Stimulated activated CD8-positive, alpha-beta memory T cell treated with anti-CD3 and anti-CD28 coated beads, Interleukin-7, amount 100 ng/mL, for 24 hours (primary cell): ENCODE results near the gene ASPSCR1.

Source experiments
- DNase-seq: peaks from one replicate; pipeline ENCODE4 v3.0.0-alpha.2; 2020; ENCODE audit warnings: low read depth

ASPSCR1 gene

GRCh38 chr17:81999976-82000802 lies 22.8 kb downstream of the ASPSCR1 start:
- DNase-seq, result no peak

DNA sequence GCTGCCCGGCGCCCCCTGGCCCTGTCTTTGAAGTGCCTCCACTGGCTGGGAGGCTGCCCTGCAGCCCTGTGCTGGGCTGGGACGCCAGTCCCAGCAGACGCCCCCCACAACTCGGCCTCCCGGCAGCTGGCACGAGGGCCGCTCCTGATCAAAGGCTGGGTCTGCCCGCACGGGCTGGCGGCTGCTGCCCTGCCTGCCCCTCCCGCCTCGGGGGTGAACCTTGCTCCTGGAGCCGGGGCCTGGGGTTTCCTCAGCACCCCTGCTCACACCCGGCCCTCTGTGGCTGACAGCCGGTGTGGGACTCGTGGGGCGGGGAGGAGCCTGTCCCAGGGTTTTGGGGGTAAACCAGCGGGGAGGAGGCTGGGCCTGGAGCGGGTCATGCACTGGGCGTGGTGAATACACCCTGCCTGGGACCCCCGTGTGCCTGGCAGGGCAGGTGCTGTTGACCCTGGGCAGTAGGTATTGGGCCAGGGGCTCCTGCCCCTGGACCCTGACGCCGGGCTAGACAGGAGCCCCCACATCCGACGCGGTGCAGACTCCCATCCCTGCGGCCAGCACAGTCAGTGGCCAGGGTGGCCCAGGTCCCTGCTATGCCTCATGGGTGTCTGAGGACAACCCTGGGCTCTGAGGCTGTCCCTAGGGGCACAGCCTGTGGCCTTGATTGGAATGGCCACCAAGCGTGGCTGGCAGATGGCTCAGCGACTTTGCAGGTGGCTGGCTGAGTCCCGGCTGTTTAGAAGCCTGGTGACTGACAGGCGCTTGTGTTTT lies 23.6 kb downstream of the ASPSCR1 start:
- no peak for DNase-seq

- no peak for DNase-seq
Observed at GRCh38 chr17:82001571-82002056, 24.2 kb downstream of the ASPSCR1 start.

DNA sequence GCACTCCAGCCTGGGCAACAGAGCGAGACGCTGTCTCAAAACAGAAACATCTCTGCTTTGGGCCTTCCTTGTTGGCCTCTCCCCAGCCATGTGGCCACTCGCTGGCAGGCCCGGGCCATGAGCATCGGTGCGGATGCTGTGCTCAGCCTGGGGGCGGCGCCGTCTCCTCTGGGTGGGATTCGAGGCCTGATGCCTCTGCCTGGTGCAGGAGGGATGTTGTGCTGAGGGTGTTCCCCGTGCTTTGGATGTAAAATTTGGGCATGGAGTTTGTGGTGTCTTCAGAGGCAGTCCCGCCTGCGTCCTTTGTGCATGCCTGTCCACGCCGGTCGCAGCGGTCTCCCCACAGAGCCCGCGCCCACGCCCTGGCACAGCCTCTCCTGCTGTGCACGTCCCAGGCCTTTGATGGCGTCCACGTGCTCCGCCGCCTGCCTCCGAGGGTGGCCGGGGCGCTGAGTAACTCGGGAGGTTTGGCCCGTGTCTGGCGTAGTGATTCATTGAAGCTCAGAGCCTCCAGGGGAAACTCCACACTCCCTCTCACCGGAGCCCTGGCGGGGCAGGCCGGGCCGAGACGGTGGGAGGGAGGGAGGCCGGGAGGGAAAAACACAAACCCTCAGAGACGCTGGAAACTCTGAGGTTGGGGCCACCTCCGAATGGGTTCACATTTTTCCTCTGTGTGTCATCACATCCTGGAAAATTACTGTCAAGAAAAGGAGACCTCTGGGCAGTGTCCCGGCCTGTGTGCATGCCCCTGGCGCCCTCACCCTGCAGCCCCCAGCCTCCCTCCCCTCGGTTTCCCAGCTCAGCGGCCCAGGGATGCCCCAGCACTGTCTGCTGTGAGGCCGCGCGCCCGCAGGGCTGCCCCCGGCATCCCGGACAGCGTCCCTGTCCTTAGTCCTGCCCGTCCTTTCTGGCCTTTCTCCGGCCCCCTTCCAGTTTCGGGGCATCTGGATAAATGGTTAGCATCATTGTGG lies 26.3 kb downstream of the ASPSCR1 start:
- DNase-seq, result no peak

DNA sequence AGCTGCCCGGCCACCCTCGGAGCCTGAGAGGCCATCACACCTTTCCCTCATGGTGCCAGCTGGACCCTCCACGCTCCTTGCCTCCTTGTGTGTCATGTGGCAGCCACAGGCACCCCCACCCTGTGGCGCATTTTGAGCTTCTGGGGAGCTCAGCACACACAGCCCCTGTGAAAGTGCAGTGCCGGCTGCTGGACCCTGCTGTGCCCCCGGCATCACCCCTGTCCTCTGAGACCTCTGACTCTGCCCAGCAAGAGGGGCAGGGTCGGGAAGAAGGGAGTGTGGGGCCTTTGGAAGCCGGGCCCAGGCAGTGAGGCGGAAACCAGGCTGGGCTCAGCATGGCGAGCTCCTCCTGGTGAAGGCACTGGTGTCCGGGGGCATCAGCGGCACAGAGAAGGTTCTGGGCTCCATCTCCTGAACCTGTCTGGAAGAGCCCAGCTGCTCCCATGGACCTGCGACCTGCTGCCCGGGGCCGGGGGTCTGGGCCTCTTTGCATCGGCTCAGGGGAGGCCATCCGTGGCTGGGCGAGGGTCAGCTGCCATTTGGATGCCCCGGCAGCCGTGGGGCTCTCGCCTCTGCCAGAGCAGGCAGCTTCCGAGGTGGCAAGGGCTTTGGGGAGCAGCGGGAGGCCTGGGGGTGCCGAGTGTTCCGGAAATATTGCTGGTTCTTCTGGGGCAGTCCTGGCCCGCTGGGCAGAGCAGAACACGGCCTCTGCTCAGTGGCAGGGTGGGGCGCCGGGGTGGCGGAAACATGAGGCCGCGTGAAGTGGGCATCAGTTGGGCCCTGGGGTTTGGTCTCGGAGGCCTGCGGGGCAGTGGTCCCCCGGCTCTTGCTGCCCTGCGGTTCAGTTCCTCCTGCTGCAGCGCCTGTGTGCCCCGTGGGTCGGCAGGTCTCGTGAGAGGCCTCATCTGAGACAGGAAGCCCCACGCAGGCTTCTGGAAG lies 27.4 kb downstream of the ASPSCR1 start:
- no peak for DNase-seq

DNA sequence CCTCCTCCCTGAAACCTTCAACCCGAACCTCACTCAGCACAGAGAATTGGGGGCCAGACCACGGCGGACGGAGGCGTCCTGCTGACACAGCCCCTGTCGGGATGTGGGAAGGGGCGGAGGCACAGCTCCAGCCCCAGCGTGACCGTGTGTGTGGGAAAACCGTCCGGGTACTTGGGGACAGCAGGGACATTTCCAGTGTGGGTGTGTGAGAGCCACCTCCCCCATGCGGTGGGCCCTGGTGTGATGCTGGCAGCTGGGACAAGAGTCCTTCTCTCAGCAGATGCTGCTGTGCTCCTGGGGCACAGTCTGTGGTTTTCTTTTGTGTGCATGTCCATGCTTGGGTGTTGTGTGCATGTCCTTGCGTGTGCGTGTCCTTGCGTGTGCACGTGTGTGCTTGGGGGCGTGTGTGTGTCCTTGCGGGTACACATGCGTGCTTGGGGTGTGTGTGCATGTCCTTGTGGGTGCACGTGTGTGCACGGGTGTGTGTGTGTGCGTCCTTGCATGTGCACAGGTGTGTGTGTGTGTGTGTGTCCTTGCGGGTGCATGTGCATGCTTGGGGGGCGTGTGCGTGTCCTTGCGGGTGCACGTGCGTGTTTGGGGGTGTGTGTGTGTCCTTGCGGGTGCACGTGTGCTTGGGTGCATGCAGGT lies 28.4 kb downstream of the ASPSCR1 start:
- no peak for DNase-seq

DNA sequence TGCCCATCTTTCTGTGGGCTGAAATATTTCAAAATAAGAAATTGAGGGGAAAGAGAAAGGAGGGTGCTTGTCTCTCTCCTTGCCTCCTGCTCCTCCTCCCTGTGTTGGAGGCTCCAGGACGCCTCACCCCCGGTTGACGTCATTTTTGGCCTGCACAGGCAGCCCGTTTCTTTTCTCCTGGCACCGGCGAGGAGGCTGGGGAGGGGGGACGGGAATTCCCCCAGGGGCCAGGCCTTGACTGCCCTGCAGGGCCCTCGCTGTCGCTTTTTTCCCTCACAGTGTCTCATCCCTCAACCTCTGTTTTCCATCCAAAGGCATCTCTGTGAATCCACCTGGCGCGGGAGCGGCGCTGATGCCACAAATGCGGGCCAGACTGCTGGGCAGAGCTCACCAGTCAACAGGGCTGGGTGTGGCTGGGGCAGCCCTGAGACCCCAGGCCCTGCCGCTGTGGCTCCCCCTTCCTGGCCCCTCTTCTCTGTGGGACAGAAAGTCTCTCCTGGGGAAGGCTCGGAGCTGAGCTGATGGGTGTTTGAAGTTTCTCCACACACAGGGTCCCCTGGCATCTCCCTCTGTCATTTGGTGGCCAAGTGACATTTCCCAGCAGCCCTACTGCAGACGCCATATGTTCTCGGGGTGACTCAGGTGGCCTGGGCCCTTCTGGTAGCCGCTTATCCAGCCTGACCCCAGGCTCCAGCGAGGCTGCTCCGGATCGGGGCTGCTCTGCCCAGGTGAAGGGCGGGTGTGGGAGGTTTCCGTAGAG lies 29.2 kb downstream of the ASPSCR1 start:
- DNase-seq, result no peak

DNA sequence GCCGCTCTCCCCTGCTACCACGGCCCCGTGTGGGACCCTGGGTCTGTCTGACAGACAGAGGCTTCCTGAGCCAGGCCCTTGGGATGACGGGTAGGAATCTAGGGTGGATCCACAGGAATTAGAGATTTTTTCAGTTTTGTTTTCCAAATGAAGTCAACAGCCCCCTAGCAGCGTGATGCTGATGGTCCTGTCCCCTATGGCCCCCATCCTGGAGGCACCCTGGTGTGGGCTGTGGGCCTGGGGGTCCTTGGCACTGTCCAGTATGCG lies 29.7 kb downstream of the ASPSCR1 start:
- DNase-seq, result no peak

DNA sequence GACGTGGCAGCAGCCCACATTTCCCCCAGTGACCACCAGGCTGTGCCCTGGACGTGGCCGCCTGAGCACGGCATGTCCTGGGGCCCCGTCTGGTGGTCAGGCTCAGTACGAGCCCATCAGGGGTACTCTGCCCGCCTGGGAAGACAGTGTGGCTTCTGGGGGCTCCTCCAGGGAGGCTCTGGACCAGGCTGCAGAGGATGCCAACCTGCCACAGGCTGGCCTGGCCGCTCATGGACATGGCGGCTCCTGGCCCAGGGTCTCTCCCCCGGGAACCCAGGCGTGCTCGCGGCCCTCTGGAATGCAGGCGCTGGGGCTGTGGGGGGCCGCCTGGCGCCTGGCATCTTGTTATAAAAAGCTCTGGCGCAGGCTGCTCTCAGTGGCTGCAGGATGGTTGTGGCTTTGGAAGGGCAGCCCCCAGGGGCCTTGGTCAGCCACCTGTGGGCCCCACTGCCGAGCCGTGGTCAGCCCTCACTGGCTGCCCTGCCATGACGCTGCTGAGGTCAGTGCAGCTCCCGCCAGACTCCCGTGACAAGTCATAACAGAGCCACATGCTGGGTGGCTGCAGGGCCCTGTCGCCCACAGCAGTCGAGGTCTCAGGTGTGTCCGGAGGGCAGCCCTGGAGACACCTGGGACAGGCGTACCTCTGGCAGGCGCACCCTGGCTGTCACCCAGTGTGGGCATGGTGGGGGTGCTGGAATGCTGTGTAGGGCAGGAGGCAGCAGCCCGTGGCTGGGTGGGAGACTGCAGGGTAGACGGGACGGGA lies 30.2 kb downstream of the ASPSCR1 start:
- DNase-seq, result no peak

- no peak for DNase-seq
Observed at GRCh38 chr17:82008258-82008940, 31.0 kb downstream of the ASPSCR1 start.

DNA sequence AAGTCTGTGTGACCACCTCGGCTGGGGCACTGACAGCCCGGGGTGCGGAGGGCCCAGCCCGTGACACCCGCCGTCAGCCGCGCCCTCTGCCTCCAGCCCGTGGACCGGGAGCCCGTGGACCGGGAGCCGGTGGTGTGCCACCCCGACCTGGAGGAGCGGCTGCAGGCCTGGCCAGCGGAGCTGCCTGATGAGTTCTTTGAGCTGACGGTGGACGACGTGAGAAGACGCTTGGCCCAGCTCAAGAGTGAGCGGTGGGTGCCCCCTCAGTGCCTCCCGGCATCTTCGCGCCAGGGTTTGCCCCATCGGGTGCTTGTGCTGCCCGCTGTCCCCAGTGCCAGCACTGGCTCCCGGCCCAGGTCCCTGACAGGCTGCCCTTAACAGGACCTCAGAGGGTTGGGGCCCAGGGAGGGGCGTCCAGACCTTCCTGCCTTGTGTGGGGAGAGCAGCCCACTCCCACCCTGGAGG lies 31.5 kb downstream of the ASPSCR1 start:
- no peak for DNase-seq

DNA sequence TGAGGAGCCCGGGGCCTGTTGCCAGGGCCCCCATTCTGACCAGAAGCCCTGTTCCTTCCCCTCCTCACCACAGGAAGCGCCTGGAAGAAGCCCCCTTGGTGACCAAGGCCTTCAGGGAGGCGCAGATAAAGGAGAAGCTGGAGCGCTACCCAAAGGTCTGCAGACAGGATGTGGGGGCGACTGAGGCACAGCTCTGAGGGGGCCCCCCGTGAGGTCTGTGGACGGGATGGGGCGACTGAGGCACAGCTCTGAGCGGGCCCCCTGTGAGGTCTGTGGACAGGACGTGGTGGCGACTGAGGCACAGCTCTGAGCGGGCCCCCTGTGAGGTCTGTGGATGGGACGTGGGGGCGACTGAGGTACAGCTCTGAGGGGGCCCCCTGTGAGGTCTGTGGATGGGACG lies 32.0 kb downstream of the ASPSCR1 start:
- no peak for DNase-seq

DNA sequence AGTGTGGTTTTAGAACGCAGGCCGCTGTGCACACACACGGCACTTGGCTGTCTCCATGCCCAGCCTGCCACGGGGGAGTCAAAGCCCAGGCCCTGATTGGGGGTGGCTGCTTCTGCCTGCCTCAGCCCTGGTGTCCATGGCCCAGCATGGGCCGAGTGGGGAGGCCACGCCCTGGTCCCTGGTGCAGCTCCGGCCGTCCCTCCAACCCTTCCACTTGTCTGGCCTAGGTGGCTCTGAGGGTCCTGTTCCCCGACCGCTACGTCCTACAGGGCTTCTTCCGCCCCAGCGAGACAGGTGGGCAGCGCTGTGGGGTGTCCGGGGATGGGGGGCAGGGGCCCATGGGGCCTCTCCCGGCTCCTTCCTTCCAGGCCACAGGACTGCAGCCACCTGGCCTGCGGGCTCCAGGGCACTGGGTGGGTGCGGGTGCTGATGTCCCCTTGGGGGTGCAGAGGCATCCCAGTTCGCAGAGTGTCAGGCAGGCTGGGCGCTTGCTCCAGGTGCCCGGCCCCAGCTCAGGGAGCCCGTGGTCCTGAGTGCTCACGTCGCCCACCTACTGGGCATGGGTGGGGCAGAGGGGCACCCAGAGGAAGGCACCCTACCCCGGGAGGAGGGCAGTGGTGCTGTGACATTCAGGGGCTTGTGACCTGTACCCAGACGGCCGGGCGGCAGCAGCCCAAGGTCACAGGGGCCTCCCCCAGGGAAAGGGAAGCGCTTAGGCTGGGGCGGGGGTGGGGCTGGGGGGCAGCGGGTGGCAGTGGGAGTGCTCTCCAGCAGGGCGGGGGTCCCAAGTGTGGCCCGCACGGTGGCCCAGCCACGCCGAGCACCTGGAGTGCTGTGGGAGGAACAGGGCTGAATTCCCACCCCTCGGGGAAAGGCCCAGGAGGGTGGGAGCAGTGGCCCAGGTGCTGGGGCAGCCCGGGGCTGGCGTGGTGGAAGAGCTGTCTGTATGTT lies 33.4 kb downstream of the ASPSCR1 start:
- DNase-seq, result no peak

DNA sequence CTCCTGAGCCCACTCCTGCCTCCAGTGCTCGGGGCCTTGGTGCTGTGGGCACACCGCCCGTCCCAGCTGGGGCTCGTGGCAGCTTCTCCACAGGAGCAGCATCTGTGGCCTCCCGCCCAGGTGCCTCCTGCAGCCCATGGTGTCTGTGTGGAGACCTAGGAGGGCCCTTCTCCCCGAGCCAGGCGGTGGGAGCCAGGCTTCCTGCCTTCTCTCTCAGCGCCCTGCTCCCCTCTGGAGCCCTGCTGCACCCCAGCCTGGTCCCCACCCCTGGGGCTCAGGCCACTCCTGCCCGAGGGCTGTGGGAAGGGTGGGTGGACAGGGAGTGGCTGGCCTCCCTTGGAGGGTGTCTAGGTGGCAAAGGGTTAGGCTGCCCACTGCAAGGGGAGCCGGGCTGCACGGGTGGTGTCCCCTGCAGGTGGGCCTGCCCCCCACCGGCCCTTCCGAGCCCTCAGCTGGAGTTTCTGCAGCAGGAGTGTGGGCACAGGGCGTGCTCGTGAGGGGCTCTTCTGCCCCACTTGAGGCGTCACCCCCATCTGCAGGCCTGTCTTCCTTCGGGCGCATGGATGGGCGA lies 34.3 kb downstream of the ASPSCR1 start:
- DNase-seq, result no peak

DNA sequence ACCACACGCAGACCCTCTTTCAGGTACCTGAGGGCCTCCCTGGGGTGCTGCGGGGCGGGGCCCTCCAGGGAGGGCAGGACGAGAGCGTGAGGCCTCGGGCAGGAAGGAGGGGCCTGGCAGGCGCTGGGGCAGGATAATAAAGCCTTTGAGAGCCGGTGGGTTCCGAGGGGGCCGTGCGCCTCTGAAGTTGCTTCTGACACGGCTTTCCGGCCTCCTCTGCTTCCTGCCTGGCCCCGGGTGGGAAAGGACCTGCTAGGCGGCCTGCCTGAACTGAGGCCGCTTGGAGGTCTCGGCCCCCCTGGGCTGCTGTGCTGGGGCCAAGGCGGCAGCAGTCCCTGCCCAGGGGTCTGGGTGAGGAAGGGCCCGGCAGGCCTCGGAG lies 34.8 kb downstream of the ASPSCR1 start:
- no peak for DNase-seq

DNA sequence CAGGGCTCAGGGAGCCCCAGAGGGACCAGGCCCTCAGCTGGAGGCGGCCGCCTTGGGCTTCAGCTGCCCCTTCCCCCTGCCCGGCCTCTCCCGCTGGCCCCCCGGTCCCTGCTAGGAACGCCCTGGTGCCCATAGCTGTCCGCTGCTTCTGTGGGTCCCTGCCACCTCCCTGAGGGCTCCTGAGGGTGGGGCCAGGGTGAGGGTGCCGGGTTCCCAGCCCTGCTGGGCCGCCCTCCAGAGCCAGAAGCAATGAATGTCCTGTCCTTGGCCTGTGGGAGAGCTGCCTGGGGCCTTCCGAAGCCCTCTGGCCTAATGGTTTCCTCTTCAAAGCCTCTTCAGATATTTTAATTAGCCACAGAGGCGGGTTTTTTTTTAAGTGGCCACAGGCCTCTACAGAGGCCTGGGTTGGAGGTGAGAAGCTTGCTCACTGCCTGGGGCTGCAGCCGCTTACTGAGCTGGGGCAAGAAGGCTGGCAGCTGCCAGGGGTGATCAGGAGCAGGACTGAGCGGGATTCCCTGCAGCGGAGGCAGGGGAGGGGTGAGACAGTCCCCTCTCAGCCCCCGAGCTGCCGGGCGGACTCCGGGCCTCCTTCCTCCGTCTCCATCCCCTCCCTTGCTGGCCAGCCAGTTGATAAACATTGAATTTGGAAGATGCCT lies 35.3 kb downstream of the ASPSCR1 start:
- DNase-seq, result no peak
